Spleen (tissue), 7 donors: Measurements from ENCODE around the gene CD8A.

Source experiments
- POLR2AphosphoS5 ChIP-seq, 3 donors: sonication (generic); formaldehyde crosslinking; IDR thresholded peaks; one replicate each; pipeline ENCODE4 v1.5.1; 2017; ENCODE audit warnings: antibody characterized with exemption in 3 of 3
- TF ChIP-seq, protein P1 (sequence below), 11 experiments: fragments of 200-600 bp in 7 of 11; fragments of 450-650 bp in 4 of 11; sonication (generic) in 4 of 11; IDR thresholded peaks in 8 of 11; conservative IDR thresholded peaks in 3 of 11; 1 replicate in 7 of 11; 2 replicates in 4 of 11; pipeline versions ENCODE4 v1.4.0 to v1.8.0; 2016 to 2021; ENCODE audit warnings: antibody characterized with exemption in 11 of 11, inconsistent platforms in 4 of 11, mild to moderate bottlenecking in 1 of 11
- donor health status: DM: no; HTN: no; CAD: no; lungs with moderate emphysema.
- donor health status: DM: no; HTN: no; CAD: no.
- donor health status: DM: no; HTN: no; CAD: no.

GRCh38 chr2:86758405-86758804 lies 32.3 kb downstream of the CD8A start:
- TF ChIP-seq POLR2AphosphoS5 (IDR thresholded peaks at IDR 0.05): no peak
- TF ChIP-seq, protein P1, sequence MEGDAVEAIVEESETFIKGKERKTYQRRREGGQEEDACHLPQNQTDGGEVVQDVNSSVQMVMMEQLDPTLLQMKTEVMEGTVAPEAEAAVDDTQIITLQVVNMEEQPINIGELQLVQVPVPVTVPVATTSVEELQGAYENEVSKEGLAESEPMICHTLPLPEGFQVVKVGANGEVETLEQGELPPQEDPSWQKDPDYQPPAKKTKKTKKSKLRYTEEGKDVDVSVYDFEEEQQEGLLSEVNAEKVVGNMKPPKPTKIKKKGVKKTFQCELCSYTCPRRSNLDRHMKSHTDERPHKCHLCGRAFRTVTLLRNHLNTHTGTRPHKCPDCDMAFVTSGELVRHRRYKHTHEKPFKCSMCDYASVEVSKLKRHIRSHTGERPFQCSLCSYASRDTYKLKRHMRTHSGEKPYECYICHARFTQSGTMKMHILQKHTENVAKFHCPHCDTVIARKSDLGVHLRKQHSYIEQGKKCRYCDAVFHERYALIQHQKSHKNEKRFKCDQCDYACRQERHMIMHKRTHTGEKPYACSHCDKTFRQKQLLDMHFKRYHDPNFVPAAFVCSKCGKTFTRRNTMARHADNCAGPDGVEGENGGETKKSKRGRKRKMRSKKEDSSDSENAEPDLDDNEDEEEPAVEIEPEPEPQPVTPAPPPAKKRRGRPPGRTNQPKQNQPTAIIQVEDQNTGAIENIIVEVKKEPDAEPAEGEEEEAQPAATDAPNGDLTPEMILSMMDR (IDR thresholded peaks at IDR 0.05 in 8 of 11, conservative IDR thresholded peaks at IDR 0.05 in 3 of 11): no peak
